SH-SY5Y (cell line): ENCODE measurements around the gene CLIC4.

Experiments
- GATA2 ChIP-seq: IDR thresholded peaks from 2 replicates; pipeline ENCODE4 v1.6.1; 2011; ENCODE audit warnings: mild to moderate bottlenecking, low read depth, low read length
- GATA3 ChIP-seq: IDR thresholded peaks from 2 replicates; pipeline ENCODE4 v1.6.1; 2011; ENCODE audit warnings: low read depth, mild to moderate bottlenecking, low read length, moderate library complexity

GRCh38 chr1:24847995-24848881, 103.0 kb downstream of the CLIC4 start:
- TF ChIP-seq GATA3, result no peak
- TF ChIP-seq GATA2, result peak; percentile 81
